Stimulated activated CD4-positive, alpha-beta T cell treated with anti-CD3 and anti-CD28 coated beads, Interleukin-4, amount 100 ng/mL, for 24 hours (primary cell): ENCODE results near the gene FBXL17.
"Not testable (repeated sequence)": the region's sequence is repeated elsewhere in the genome, so short reads cannot be mapped to it uniquely, and the experiment has no call there.

Experiments used
- DNase-seq: peaks from one replicate; pipeline ENCODE4 v3.0.0-alpha.2; 2020

The FBXL17 gene

GRCh38 chr5:108238936-108239887 lies 142.7 kb downstream of the FBXL17 start:
- no peak for DNase-seq

DNA sequence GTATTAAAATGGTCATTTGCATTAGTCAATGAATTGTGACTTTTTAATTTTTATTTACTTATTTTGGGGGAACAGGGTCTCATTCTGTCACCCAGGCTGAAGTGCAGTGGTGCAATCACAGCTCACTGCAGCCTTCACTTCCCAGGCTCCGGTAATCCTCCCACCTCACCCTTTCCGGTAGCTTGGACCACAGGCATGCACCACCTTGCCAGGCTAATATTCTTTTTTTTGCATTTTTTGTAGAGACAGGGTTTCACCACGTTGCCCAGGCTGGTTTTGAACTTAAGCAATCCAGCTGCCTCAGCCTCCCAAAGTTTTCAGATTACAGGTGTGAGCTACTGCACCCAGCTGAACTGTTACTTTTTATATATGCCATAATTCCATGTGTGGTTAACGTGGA lies 143.4 kb downstream of the FBXL17 start:
- no peak for DNase-seq

- DNase-seq = no peak
Observed at GRCh38 chr5:108233617-108234155, 148.2 kb downstream of the FBXL17 start.

DNA sequence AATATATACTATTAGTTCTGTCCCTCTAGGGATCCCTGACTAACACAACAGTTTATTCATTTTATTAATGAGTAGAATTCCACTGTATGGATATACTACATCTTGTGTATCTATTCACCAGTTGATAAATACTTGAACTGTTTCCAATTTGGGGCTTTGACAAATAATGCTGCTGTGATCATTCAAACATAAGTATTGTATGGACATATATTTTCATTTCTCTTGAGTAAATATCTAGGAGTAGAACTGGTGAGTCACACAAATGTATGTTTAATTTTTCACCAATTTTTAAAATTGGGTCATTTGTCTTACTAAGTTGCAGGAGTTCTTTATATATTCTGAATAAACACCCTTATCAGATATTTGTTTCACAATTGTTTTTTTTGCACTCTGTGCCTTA lies 149.1 kb downstream of the FBXL17 start:
- DNase-seq = no peak

DNA sequence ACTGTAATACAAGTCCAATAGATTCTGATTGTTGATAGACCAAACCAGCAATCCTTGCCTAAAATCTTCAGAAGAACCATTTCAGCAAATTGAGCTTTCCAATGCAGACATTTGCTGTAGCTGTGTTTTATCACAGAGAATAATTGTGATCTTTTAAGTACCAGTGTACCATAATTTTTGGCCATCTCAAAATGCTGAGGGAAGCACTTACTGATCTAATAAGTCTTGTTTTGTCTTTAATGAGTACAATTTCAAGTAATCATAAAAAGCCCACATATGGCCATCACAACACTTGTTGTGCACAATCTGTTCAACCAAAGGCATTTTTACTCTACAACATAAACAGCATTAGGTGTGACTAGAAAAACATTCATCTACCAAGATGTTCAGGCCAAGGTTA lies 159.9 kb downstream of the FBXL17 start:
- no peak for DNase-seq

GRCh38 chr5:108220834-108221233 lies 161.1 kb downstream of the FBXL17 start:
- no peak for DNase-seq

- DNase-seq = no peak
Observed at GRCh38 chr5:108216890-108217289, 165.0 kb downstream of the FBXL17 start.

- no peak for DNase-seq
Observed at GRCh38 chr5:108214857-108215256, 167.0 kb downstream of the FBXL17 start.

- no peak for DNase-seq
Observed at GRCh38 chr5:108212775-108213346, 169.0 kb downstream of the FBXL17 start.

GRCh38 chr5:108206707-108207106 lies 175.2 kb downstream of the FBXL17 start:
- no peak for DNase-seq

DNA sequence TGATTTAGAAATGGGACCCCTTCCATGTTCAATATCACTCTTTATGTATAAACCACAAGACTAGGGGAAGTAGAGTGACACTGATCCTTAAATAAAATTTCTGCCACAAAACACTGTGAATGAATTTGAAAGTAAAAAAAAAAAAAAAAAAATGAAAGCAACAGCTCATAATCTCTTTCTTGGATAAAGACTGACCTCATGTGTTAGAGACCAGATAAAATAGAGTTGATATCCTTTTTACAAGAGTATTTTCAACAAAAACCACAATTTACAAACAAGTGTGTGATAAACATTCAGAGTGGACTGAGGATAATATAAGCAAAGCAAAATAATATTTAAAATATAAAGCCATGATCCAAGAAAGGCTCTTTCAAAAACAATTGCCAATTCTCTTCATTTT lies 180.2 kb downstream of the FBXL17 start:
- no peak for DNase-seq

GRCh38 chr5:108196276-108196675 lies 185.6 kb downstream of the FBXL17 start:
- DNase-seq = no peak

DNA sequence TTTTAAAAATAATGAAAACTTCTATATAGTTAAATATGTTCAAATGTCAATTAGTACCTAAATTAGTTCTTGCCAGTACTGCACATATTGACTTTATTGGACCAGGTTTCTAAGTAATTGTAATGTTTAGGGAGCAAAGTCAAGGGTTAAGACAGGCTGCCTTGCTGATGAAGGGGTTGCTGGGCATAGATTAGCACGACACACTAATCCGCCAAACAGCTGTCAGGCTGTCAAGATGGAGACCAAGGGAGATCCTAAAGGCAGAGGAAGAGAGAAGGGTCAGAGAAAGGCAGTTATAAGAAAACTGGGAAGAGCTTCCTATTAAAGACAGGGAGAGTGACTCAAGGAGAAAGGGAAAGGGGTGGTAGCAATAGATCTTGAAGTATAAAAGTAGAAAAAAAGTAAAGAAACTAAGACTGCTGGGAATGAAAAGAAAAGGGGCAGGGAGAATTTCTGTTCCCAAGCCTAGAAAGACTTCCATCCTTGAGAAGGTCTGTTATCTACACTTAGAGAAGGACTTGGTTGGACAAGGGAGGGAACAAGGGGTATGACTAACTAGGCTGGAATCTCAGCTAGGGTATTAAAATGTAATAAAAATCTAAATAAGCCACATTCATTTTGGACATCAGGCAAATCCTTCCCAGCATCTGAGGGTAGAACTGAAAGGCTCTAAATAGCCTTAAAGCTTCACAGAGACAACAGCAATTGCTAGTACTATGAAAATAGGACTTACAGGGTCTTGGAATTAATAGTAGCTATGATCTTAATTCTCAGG lies 188.7 kb downstream of the FBXL17 start:
- no peak for DNase-seq

DNA sequence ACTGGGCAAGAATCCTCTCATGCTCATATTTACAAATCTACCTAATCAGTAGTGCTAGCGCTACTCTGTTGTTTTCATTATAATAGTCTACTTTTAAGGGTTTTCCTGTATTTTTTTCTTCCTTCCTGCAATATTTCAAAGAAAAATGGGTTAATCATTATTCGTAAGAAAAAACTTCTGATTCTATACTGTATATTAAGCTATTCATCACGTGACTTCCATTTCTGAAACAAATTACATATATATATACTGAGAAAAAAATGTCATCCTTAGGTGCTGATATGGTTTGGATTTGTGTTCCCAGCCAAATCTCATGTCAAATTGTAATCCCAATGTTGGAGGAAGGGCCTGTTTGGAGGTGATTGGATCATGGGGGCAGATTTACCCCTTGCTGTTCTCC lies 197.0 kb downstream of the FBXL17 start:
- no peak for DNase-seq

DNA sequence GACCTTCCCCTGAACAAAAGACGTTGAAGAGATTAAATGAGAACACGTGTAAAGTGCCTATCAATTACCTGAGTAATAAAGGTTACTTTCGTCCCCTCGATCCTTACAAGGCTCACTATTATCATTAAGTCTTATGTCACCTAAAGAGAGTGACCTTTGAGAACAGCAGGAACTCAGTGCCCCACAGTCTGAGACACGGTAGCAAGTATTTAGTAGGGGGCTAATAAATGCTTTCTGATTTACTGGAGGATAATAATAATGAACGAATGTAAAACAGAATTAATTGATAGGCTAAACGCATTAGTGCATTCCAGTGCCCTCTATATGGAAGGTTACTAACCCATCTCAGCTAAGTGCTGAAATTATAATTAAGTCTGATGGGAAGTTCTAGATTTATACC lies 199.9 kb downstream of the FBXL17 start:
- no peak for DNase-seq

- no peak for DNase-seq
Observed at GRCh38 chr5:108174286-108174685, 207.6 kb downstream of the FBXL17 start.

DNA sequence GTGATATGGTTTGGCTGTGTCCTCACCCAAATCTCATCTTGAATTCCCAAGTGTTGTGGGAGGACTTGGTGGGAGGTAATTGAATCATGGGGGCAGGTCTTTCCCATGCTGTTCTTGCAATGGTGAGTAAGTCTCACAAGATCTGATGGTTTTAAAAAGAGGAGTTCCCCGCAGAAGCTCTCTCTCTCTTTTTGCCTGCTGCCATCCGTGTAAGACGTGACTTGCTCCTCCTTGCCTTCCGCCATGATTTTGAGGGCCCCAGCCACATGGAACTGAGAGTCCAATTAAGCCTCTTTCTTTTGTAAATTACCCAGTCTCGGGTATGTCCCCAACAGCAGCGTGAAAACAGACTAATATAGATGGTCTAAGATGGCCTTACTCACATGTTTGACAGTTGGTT lies 210.1 kb downstream of the FBXL17 start:
- no peak for DNase-seq

- DNase-seq = no peak
Observed at GRCh38 chr5:108168915-108169314, 213.0 kb downstream of the FBXL17 start.

DNA sequence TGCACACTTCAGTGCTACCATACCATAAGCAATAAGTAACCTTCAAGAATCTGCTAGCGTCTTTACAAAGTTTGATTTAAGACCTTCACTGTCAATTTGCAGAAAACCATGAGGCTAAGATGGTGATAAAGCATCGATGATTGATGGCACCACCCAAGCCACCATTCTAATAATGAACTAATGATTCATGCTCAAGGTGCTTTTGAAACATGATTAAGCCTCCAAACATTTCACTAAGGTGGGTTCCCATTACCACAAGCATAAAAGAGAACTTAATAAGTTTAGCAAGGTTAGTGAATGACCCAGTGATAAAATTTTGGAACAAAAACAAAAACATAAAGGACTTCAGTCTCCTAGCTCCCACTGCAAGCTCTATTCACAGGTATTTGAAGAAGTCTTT lies 214.7 kb downstream of the FBXL17 start:
- no peak for DNase-seq

- DNase-seq = no peak
Observed at GRCh38 chr5:108164574-108164973, 217.3 kb downstream of the FBXL17 start.

GRCh38 chr5:108152854-108153253 lies 229.0 kb downstream of the FBXL17 start:
- not testable (repeated sequence) for DNase-seq

DNA sequence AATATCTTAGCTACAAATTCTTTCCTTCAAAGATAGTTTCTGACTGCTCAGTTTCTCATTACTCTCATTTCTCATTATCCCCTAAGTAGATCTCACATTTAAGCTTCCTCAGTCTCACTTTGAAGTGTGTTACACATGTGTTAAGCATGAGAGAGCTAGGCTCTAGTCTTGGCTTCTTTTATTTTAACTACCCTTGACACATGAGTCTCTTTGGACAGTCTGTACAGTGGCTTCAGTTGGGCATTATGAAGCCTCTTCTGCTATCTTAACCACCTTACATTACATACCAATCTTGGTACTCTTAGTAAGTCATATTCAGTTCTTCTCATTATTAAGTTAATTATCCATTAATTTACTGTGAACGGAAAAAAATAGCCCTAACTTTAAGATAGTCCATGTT lies 232.5 kb downstream of the FBXL17 start:
- no peak for DNase-seq

DNA sequence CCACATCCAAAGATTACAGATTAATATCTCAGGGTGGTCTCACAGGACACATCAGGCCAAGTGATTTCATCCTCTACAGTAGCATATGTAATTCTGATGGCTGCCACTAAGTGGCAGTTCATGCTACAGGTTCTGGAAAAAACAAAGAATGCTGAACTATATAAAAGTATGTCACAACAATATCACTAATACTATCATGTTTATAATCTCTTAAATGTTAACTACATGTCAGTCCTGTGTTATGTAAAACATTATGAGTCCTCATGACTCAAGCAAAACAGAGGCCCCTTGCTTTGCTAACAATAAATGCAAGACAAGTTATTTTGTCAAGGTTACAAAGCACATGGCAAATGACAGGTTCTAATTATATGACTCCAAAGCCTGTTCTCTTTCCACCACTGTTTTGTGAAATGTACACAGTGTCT lies 233.2 kb downstream of the FBXL17 start:
- no peak for DNase-seq
